ENCODE results near the gene HOXB6. TPM values are rescaled to one million over a fixed set of nuclear protein-coding genes. Genes with fewer than 3 reads are reported as not detected.

HOXB6 gene
- total RNA-seq, 4 donors from 2014 or later: 0.27 to 4.6 (median 0.45) TPM

DNA sequence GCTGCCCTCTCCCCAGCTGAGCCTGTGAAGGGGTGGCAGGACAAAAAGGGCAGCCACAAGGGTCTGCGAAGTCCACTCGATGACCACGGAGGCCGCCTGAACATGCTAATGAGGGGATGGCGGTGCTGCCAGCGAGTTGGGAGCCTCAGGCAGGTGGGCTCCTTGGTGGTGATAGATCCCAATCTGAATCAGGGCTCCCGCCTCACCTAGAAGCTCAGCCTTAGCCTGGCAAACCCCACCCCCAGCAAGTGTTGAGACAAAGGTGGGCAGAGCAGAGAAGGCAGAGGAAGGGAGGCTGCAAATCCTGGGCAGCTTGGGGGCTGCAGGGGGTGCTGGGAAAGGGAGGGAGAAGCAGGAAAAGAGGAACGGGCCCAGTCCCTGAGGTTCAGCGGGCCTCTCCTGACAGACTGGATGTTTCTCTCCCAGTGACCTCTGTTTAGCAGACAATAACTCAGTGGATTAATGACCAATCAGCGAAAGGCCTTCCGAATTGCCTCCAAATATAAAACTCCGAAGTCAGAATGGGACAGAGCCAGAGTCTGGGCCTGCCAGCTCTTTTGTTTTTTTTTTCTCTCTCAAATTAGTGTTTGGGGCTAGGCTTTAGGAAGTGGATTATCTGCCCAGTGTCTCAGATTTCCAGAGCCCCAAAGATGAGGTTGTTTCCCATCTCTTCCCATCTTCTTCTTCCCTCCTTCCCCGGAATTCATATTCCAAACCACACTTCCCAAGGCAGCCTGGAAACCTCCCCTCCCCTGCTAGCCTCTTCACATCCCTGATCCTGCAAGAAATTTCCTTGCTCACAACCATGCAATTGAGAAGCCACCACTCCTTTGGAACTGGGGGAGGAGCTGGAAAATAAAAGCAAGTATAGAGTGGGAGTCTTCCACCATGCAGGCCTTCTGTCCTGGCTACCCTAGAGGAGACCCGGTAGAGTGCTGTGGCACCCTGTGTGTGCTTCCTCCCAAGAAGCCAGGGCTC lies 44.7 kb downstream of the HOXB6 start:
- intact Hi-C loops (cut with DNase I; ENCODE audit: low total_unique reads): no loop called here
- no peak overlapping the region for H3K4me3 ChIP-seq (ENCODE audit: low read depth, poor library complexity, severe bottlenecking)
- TF ChIP-seq, protein P1, sequence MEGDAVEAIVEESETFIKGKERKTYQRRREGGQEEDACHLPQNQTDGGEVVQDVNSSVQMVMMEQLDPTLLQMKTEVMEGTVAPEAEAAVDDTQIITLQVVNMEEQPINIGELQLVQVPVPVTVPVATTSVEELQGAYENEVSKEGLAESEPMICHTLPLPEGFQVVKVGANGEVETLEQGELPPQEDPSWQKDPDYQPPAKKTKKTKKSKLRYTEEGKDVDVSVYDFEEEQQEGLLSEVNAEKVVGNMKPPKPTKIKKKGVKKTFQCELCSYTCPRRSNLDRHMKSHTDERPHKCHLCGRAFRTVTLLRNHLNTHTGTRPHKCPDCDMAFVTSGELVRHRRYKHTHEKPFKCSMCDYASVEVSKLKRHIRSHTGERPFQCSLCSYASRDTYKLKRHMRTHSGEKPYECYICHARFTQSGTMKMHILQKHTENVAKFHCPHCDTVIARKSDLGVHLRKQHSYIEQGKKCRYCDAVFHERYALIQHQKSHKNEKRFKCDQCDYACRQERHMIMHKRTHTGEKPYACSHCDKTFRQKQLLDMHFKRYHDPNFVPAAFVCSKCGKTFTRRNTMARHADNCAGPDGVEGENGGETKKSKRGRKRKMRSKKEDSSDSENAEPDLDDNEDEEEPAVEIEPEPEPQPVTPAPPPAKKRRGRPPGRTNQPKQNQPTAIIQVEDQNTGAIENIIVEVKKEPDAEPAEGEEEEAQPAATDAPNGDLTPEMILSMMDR (IDR thresholded peaks at IDR 0.05): no peak
- no peak for TF ChIP-seq POLR2A (IDR thresholded peaks at IDR 0.05)
- 59 to 72% methylated on average over 14 of the region's 14 CpGs for WGBS, 2 donors
- DNase-seq (ENCODE audit: low spot score in 2 of 2): no peak

DNA sequence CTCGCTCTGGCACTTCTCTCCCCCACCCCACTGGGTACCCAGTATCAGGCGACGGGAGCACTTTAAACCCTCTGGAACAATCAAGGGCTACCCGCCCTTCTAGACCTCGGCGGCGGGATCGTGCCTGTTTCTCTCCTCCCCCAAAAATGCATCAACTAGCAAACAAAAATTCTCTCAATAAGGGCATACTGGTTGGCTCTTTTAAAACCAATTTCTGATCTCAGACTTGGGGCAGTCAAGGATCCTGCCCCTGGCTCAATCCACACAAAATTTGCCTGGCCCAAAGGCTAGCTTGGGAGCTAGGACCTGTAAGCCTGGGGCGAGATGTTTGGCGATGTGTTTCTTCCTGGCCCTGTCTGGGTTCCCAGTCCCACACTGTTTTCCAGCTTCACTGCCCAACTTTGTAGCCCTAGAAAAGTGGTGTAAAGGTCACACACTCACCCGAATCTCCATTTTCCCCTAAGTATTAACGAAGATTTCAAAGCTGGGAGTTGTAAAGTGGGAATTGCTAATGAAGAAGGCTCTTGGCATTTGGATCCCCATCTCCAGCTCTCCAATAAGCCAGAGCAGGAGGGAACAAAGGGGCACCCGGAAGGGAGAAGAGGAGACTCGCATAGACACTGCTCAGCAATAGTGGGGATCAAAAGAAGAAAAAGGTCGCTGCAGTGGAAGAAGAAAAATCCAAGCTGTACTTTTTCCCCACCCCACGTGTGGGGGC lies 45.5 kb downstream of the HOXB6 start:
- intact Hi-C loops (cut with DNase I; ENCODE audit: low total_unique reads): no loop called here
- WGBS, 2 donors: 64 to 75% methylated on average over 16 of the region's 16 CpGs
- TF ChIP-seq POLR2A (IDR thresholded peaks at IDR 0.05): no peak
- TF ChIP-seq, protein P1 (IDR thresholded peaks at IDR 0.05): no peak
- no peak for DNase-seq (ENCODE audit: low spot score in 2 of 2)
- no peak overlapping the region for H3K4me3 ChIP-seq (ENCODE audit: low read depth, poor library complexity, severe bottlenecking)

- TF ChIP-seq POLR2A (IDR thresholded peaks at IDR 0.05): no peak
- TF ChIP-seq, protein P1 (IDR thresholded peaks at IDR 0.05): no peak
- intact Hi-C loops (cut with DNase I; ENCODE audit: low total_unique reads): no loop called here
- DNase-seq (ENCODE audit: low spot score in 2 of 2): no peak
- no peak overlapping the region for H3K4me3 ChIP-seq (ENCODE audit: low read depth, poor library complexity, severe bottlenecking)
- 66 to 80% methylated on average over 2 of the region's 2 CpGs for WGBS, 2 donors
These were observed 46.0 kb downstream of the HOXB6 start for GRCh38 chr17:48558831-48559121.

DNA sequence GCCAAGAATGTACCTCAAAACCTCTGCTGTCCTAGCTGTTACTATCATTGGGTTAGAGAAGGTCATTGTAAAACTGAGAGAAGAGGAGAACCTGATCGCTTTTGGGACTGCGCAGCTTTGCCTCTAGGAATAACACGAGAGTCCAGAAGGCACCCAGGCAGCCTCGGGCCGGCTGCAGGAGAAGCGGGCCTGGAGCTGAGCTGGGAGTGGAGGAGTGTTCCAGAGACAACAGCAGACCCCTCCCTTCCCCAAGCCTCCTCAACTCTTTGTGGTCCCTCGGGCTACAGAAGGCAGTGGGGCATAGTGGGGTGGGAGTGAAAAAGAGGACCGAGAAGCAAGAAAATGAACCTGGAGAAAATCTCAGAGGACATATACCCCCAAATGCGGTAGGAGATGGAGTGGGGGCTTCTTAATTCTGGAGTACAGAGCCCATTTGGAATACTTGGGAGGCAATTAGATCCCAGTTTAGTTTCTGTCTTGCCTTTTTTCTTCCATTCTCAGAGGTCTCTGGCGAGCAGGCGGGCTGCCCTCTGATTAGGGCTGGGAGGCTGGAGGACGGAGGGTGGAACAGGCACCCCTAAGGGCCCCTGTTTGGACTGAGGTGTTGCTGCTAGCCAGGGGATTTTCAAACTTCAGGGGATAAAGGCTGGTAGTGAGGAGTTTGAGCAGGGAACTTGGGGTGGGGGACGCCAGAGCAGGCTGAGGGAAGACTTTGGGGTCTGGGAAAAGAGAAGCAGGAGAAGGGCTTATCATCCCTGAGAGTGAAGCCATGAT lies 46.5 kb downstream of the HOXB6 start:
- no peak for TF ChIP-seq POLR2A (IDR thresholded peaks at IDR 0.05)
- TF ChIP-seq, protein P1 (IDR thresholded peaks at IDR 0.05): no peak
- intact Hi-C loops (cut with DNase I; ENCODE audit: low total_unique reads): no loop called here
- H3K4me3 ChIP-seq (ENCODE audit: low read depth, poor library complexity, severe bottlenecking): no peak overlapping the region
- 70 to 72% methylated on average over 13 of the region's 13 CpGs for WGBS, 2 donors
- no peak for DNase-seq (ENCODE audit: low spot score in 2 of 2)

- no peak for TF ChIP-seq POLR2A (IDR thresholded peaks at IDR 0.05)
- TF ChIP-seq, protein P1 (IDR thresholded peaks at IDR 0.05): no peak
- no peak for DNase-seq (ENCODE audit: low spot score in 2 of 2)
- intact Hi-C loops (cut with DNase I; ENCODE audit: low total_unique reads): no loop called here
- no peak overlapping the region for H3K4me3 ChIP-seq (ENCODE audit: low read depth, poor library complexity, severe bottlenecking)
- 27 to 33% methylated on average over 7 of the region's 7 CpGs for WGBS, 2 donors
These were observed 48.0 kb downstream of the HOXB6 start for GRCh38 chr17:48556576-48557401.

All from lower leg skin (tissue), 4 donors.